A673 (cell line): ENCODE data around the gene PDE6C.

ENCODE experiments used
- CTCF ChIP-seq: fragments of 300-800, 200-600 bp; sonication (generic); conservative IDR thresholded peaks from 2 replicates; pipeline ENCODE4 v1.5.1; 2017; ENCODE audit warnings: low read depth, mild to moderate bottlenecking, antibody characterized with exemption, low read length, moderate library complexity, mixed read lengths
- EZH2 ChIP-seq: fragments of 200-600 bp; sonication (generic); IDR thresholded peaks from 2 replicates; pipeline ENCODE4 v1.6.1; 2017; ENCODE audit warnings: borderline replicate concordance, low read depth, mild to moderate bottlenecking, mixed read lengths, antibody characterized with exemption, low read length; ENCODE audit not compliant: poor library complexity, severe bottlenecking

GRCh38 chr10:93629647-93630305 is 17.4 kb downstream of the PDE6C start:
- TF ChIP-seq EZH2 (no peak), CTCF (no peak)
